Muscle layer of colon (tissue), 2 donors: ENCODE measurements around the gene LKAAEAR1.

Experiments
- H3K27ac ChIP-seq: one replicate; pipeline ENCODE4 v1.7.0; 2013; ENCODE audit warnings: low read depth, mild to moderate bottlenecking, low read length, moderate library complexity
- H3K27me3 ChIP-seq, 2 donors: one replicate each; pipeline ENCODE4 v1.7.0; 2013; ENCODE audit warnings: low read length in 2 of 2, mild to moderate bottlenecking in 2 of 2; ENCODE audit not compliant: insufficient read depth in 2 of 2, control insufficient read depth in 1 of 2
- H3K36me3 ChIP-seq: one replicate; pipeline ENCODE4 v1.7.0; 2013; ENCODE audit warnings: mild to moderate bottlenecking, low read length; ENCODE audit not compliant: insufficient read depth
- H3K4me1 ChIP-seq: one replicate; pipeline ENCODE4 v1.7.0; 2013; ENCODE audit warnings: mild to moderate bottlenecking, low read length; ENCODE audit not compliant: insufficient read depth
- H3K4me3 ChIP-seq, 2 donors: one replicate each; pipeline ENCODE4 v1.7.0; 2013; ENCODE audit warnings: low read length in 2 of 2, low read depth in 1 of 2, mild to moderate bottlenecking in 1 of 2, moderate library complexity in 1 of 2
- H3K9ac ChIP-seq: one replicate; pipeline ENCODE4 v1.7.0; 2013; ENCODE audit warnings: low read length
- H3K9me3 ChIP-seq: one replicate; pipeline ENCODE4 v1.7.0; 2013; ENCODE audit warnings: mild to moderate bottlenecking, low read length
- donor health status: abdominal sarcoma.
- donor health status: Adenocarcinoma of cecum.

The LKAAEAR1 gene

DNA sequence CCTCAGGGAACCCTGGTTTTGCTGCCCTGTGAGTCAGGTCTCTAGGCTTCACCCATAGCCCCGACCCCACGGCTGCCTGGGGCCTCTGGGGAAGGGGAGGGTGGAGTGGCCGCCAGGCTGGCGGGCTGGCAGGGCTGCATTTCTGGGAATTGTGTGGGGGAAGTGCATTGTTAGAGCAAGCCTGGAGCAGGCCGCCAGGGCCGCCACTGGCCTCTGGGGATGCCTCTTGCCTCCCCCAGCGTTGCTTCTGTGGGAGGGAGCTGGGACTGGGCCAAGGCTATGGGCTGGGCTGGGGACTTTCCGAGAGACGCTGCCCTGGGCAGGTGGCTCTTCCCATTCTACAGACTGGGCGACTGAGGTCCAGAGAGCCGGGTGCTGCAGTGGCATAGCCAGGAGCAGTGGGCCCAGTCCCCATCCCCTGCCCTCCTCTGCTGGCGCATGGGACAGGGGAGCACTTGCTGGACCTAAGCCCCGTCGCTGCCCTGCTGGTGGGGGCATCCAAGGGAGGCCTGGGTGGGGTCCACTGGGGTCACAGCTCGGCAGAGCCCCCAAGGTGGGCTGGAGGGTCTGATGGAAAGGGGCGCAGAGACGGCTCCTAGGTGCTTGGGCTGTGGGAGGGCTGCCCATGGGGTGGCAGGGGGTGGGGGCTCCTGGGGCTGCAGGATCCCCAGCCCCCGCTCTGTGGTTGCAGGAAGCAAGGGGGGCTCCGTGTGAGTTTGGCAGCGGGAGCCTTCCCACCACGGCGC is 28.1 kb downstream of the LKAAEAR1 start:
- Histone ChIP-seq H3K4me1 (no peaks in the 10 kb centered on the region), H3K27ac (no peak overlapping the region), H3K9ac (no peak overlapping the region), H3K4me3 (no peak overlapping the region), H3K9me3 (no peaks in the 10 kb centered on the region), H3K27me3 (peaks cover 0 to 54% of the 10 kb centered on the region in 2 donors), H3K36me3 (no peaks in the 10 kb centered on the region)

DNA sequence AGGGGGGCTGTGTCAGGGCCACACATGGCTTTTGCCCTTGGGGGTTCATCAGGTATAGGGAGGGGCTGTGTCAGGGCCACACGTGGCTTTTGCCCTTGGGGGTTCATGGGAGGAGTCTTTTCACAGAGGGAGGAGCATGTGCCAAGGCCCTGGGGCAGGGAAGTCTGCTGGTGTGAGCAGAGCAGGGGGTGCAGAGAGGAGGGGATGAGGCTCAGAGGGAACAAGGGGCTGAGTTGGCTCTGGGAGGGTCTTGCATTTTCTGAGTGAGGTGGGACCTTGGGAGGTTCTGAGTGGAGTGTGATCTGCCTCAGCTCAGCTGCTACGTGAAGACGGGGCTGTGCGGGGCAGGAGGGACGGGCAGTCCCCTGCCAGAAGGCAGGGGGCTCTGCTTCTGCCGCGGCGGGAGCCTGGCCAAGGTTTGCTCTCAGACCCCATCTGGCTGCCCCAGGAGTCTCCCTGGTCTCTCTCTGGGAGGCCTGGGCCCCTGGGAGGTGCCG is 28.8 kb downstream of the LKAAEAR1 start:
- H3K4me3 ChIP-seq: no peak overlapping the region
- H3K9me3 ChIP-seq: no peaks in the 10 kb centered on the region
- no peaks in the 10 kb centered on the region for H3K36me3 ChIP-seq
- H3K4me1 ChIP-seq: no peaks in the 10 kb centered on the region
- no peak overlapping the region for H3K9ac ChIP-seq
- H3K27ac ChIP-seq: no peak overlapping the region
- H3K27me3 ChIP-seq: peaks cover 4 to 60% of the 10 kb centered on the region in 2 donors

DNA sequence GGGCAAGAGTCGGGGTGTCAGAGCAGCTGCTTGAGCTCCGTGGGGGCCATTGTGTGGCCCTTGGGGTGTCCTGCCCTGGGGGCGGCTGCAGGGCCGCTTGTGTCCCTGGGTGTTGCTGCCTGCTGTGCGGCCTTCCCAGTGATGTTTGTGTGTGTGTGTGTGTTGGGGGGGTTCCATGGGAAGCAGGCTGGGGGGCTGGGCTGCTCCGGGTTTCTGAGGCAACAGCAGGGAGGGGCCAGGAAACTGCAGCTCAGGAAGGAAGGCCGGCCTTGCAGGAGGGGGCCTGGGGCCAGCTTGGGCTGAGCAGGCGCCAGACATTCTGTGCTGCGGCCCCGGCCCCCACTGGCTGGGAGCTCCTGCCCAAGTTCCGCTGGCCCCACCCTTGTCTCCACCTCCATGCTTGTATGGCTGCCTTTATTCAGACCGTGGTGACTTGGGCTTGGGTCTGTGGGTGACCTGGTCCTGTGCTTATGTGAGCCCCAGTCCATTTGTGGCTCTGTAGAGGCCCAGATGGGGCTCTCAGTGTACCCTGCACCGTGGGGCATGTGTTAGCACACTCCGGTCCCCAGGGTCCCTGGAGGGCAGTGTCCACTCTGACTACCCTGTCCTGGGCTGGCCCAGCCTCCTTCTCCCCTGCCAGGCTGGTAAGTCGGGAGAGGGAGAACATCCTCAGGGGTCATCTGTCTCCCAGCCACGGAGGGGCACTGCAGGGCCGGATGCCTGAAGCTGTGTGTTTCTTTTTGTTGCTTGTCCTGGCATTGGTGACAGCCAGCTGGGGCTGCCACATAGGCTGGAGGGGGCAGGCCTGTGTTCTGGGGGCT is 30.1 kb downstream of the LKAAEAR1 start:
- Histone ChIP-seq H3K4me3 (no peak overlapping the region), H3K9me3 (no peaks in the 10 kb centered on the region), H3K27ac (no peak overlapping the region), H3K27me3 (peaks cover 12 to 69% of the 10 kb centered on the region in 2 donors), H3K9ac (no peak overlapping the region), H3K4me1 (no peaks in the 10 kb centered on the region), H3K36me3 (no peaks in the 10 kb centered on the region)

DNA sequence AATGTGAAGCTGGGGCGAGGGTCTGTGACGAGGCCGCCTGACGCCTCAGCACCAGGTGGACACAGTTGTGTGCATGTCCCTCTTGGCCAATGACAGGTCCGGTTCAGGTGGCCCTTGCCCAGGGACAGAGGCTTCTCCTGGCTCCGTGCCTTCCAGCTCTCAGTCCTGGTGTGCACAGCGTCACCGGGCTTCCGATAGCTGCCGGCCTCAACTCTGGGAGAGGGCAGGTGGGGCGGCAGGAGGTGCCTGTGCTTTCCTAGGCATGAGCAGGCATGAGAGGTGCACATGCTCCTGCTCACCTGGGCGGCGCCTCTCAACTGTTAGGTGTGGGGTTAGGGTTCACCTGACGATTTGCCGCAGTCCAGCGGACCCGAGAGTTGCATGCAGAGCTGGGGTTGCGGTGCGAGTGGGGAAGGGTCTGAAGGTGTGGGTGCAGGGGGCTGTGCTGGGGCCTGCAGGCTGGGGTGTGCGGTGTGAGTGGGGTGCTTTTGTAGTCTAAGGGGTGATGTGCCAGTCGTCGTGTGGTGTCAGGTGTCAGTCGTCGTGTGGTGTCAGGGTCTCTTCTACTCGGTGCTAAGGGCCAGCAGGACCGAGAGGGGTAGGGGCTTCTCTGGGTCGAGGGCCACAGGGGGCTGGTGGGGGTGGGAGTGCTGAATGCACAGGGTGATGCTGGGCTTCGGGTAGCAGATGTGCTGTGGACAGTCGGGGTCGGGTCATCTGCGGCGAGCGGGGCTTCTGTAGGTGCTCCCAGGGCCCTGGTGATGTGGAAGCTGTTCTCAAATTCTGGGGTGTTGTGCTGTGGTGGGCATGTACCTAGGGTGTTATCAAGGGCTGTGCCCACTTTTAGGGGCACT is 31.0 kb downstream of the LKAAEAR1 start:
- Histone ChIP-seq H3K27me3 (peaks cover 12 to 68% of the 10 kb centered on the region in 2 donors), H3K4me1 (no peaks in the 10 kb centered on the region), H3K9ac (no peak overlapping the region), H3K9me3 (no peaks in the 10 kb centered on the region), H3K27ac (no peak overlapping the region), H3K4me3 (no peak overlapping the region), H3K36me3 (no peaks in the 10 kb centered on the region)

DNA sequence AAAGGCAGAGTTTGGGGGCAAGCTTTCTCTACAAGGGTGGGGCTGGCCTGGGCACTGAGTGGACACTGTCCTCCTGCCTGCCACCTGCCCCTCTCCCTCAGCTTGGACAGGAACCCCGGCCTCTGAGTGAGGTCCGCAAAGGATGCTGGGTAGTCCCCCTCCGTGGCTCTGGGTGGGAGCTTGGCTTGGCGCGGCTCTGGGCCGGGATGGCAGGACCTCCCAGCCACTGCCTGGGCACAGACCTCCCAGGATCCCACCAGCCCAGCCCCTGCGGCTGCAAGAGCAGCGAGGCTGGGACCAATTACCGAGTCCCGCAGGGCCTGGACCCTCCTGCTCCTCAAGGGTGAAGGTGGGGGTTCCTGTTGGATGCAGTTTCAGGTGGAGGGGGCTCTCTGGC is 31.9 kb downstream of the LKAAEAR1 start:
- H3K9me3 ChIP-seq: no peaks in the 10 kb centered on the region
- no peak overlapping the region for H3K4me3 ChIP-seq
- H3K9ac ChIP-seq: no peak overlapping the region
- H3K36me3 ChIP-seq: no peaks in the 10 kb centered on the region
- H3K27me3 ChIP-seq: peaks cover 13 to 69% of the 10 kb centered on the region in 2 donors
- H3K4me1 ChIP-seq: no peaks in the 10 kb centered on the region
- no peak overlapping the region for H3K27ac ChIP-seq

DNA sequence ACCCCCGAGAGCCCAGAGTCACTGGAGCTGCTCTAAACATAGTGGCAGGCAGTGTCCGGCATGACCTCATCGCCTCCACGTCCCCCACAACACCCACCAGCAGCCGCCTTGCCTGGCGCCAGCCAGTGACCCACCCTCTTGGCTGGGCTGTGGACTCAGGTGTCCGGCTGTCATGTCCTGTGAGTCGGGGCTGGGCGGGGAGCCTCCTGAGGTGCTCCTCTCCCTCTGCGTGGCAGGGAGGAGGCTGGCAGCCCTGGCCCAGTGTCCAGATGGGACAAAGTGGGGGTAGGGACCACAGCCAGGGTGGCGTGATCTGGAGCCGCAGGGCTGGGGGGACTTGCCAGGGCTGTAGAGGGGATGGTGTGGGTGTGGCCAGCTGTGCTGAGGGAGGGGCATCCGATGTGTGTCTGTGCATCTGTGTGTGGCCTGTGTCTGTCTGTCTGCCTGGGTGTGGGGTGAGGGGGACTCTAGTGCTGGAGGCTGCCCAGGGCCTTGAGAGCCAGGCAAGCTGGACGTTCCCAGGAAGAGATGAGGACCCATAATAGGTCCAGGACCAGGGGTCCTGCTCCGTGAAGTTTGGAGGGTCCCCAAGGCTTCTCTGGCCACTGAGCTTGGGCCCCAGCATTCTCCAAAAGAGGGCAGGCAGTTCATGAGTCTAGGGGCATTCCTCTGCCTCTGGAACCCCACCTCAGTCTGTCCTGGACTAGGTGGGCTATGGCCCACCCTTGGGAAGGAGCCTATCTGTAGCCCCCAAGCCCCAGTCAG is 32.5 kb downstream of the LKAAEAR1 start:
- no peak overlapping the region for H3K9ac ChIP-seq
- H3K36me3 ChIP-seq: no peaks in the 10 kb centered on the region
- no peak overlapping the region for H3K4me3 ChIP-seq
- H3K9me3 ChIP-seq: no peaks in the 10 kb centered on the region
- peaks cover 19 to 69% of the 10 kb centered on the region in 2 donors for H3K27me3 ChIP-seq
- H3K27ac ChIP-seq: no peak overlapping the region
- H3K4me1 ChIP-seq: no peaks in the 10 kb centered on the region

DNA sequence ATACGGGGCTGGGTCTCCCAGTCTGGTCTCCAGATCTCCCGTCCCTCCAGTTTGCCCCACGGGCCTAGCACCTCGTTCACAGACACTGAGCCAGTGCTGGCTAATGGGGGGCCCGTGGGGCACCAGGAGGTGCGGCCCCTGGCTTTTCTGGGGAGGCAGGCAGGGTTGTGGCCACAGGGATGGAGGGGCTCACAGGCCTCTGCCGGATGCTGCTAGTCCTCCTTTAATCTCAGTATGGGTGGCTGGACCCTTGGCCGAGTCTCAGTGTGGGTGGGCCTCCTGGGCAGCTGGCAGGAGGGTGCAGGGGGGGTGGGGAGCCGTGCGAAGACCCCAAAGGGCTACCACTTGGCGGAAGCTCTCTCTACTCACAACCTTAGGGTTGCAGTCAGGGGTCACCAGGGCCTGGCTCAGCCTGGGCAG is 33.2 kb downstream of the LKAAEAR1 start:
- no peaks in the 10 kb centered on the region for H3K36me3 ChIP-seq
- H3K9ac ChIP-seq: no peak overlapping the region
- H3K9me3 ChIP-seq: no peaks in the 10 kb centered on the region
- peaks cover 20 to 68% of the 10 kb centered on the region in 2 donors for H3K27me3 ChIP-seq
- no peak overlapping the region for H3K27ac ChIP-seq
- no peak overlapping the region for H3K4me3 ChIP-seq
- H3K4me1 ChIP-seq: no peaks in the 10 kb centered on the region

DNA sequence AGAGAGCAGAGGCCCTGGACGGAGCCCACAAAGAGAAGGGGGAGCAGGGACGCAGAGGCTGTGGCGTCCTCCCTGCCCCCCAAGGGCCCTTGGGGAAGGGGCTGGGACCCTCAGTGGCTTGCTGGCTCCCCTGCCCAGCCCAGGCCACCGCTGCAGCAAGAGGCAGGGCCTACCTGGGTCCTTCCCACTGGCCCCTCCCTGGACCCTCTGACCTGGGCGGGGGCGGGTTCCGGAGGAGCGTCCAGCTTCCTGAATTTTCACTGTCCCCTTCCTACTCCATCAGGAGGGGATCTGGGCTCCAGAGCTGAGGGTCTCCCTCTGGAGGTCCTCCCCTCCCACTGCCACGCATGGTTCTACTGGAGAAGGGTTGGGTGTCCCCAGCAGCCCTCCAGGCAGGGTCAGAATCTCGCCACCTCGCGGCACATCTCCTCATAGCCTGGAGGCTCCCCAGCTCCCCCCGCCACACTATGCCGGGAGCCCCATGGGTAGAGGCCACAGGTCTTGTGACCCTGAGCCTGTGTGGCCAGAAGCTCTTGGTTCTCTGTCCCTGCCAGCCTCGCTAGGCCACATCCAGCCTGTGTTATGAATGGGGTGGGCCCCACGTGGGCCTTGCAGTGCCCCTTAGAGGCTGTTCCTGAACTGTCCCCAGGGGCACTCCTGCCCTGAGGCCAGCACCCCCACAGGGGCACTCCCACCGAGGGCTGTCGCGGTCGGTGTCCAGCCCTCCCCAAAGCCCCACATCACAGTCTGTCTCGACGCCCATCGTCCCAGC is 33.8 kb downstream of the LKAAEAR1 start:
- Histone ChIP-seq H3K9me3 (no peaks in the 10 kb centered on the region), H3K4me1 (no peaks in the 10 kb centered on the region), H3K27ac (no peak overlapping the region), H3K27me3 (peaks cover 20 to 70% of the 10 kb centered on the region in 2 donors), H3K9ac (no peak overlapping the region), H3K4me3 (no peak overlapping the region), H3K36me3 (no peaks in the 10 kb centered on the region)

DNA sequence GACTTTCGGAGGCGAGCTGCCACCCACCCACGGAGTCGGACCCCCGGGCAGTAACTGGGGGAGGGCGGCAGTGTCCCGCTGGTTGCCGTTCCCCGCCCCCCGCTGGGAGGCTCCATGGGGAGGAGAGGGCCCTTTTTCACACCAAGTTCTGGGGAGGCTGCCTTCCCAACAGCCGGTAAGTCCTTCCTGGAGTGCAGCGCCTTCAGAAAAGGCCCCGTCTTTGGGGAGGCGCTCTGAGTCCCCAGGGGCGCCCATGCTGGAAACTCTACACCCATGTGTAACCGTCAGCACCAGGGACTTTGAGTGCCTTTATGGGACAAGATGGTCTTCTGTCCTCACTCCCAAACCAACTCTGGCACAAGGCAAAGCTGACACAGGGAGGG is 34.3 kb downstream of the LKAAEAR1 start:
- Histone ChIP-seq H3K4me1 (no peaks in the 10 kb centered on the region), H3K27ac (no peak overlapping the region), H3K9ac (no peak overlapping the region), H3K9me3 (no peaks in the 10 kb centered on the region), H3K36me3 (no peaks in the 10 kb centered on the region), H3K4me3 (no peak overlapping the region), H3K27me3 (peaks cover 20 to 74% of the 10 kb centered on the region in 2 donors)
